Central memory CD8-positive, alpha-beta T cell (primary cell): ENCODE data around the gene SMO.

ENCODE experiments used
- ATAC-seq: fragments of 150-1000 bp; cut with Tn5 transposase; replicated peaks from 2 replicates; pipeline ENCODE4 v1.10.0; 2022; ENCODE audit warnings: mild to moderate bottlenecking, moderate FRiP score, moderate number of reproducible peaks; ENCODE audit not compliant: poor library complexity, severe bottlenecking; ENCODE audit errors: extremely low read depth
- DNase-seq, 2 donors: peaks; one replicate each; pipeline ENCODE4 v3.0.0; 2021; ENCODE audit warnings: low spot score in 2 of 2
- H3K27ac Mint-ChIP-seq: one replicate; pipeline ENCODE4 v1.8.0; 2022; ENCODE audit warnings: low read depth, mild to moderate bottlenecking, moderate library complexity, mixed read lengths
- H3K27me3 Mint-ChIP-seq: one replicate; pipeline ENCODE4 v1.8.0; 2022; ENCODE audit warnings: mixed read lengths
- H3K36me3 Mint-ChIP-seq: one replicate; pipeline ENCODE4 v1.8.0; 2022; ENCODE audit warnings: mild to moderate bottlenecking, moderate library complexity, mixed read lengths; ENCODE audit not compliant: insufficient read depth
- H3K4me1 Mint-ChIP-seq: one replicate; pipeline ENCODE4 v1.8.0; 2022; ENCODE audit warnings: mixed read lengths
- H3K4me3 Mint-ChIP-seq: one replicate; pipeline ENCODE4 v1.8.0; 2022; ENCODE audit warnings: mild to moderate bottlenecking, moderate library complexity, mixed read lengths
- H3K9me3 Mint-ChIP-seq: one replicate; pipeline ENCODE4 v1.8.0; 2022; ENCODE audit warnings: mixed read lengths

Gene SMO

DNA sequence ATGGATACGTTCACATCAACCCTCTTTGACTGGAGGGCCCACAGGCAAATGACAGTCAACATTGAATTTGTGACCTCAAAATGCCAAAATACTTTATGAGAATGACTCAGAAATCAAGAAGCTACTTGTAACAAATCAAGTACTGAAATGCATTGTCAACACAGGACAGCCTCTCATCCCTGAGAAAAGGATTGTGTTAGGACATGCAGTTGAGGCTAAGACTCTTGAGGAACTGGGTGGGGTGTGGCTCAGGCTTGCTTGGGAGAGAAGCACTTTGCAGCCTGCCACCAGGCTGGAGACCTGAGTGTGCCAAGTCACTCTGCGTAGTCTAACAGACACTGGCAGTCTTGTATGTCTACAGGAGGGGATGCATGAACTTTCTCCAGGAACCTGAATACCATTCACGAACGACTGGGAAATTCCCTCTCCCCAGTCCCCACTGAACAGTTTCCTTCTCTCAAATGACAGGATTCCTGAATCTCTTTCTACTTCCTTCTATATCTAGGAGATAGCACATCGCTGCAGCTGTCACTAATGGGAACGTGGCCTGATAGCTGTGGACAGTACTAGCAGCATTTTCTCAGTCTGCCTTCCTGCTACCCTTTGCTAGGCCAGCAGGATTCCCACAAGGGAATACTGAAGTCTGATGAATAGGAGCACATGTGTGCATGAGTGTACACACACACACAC is 3.3 kb upstream of the SMO start:
- peaks cover 1% of the 10 kb centered on the region for H3K36me3 Mint-ChIP-seq
- peaks cover 46% of the 10 kb centered on the region for H3K27me3 Mint-ChIP-seq
- ATAC-seq (no peak), DNase-seq (no peak)
- H3K4me1 Mint-ChIP-seq, result peaks cover 5% of the 10 kb centered on the region
- no peak overlapping the region for H3K27ac Mint-ChIP-seq
- no peaks in the 10 kb centered on the region for H3K9me3 Mint-ChIP-seq
- H3K4me3 Mint-ChIP-seq, result no peak overlapping the region

DNA sequence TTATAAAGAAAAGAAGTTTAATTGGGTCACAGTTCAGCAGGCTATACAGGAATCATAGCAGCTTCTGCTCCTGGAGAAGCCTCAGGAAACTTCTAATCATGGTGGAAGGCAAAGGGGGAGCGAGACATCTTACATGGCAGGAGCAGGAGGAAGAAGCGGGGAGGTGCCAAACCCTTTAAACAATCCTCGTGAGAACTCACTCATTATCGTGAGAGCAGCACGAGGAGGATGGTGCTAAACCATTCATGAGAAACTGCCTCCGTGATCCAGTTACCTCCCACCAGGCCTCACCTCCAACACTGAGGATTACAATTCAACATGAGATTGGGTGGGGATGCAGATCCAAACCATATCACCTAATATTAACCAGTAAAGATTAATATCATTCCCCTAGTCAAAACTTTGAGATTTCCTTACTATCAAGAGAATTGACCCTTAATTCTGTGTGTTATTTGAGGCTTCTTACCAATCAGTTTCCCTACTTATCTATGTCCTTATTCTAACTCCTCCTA is 1.6 kb upstream of the SMO start:
- Mint-ChIP-seq H3K27ac (no peak overlapping the region), H3K9me3 (no peaks in the 10 kb centered on the region), H3K4me3 (no peak overlapping the region), H3K36me3 (peaks cover 1% of the 10 kb centered on the region), H3K4me1 (peaks cover 5% of the 10 kb centered on the region), H3K27me3 (peaks cover 46% of the 10 kb centered on the region)
- ATAC-seq (no peak), DNase-seq (no peak)

- no peaks in the 10 kb centered on the region for H3K9me3 Mint-ChIP-seq
- peaks cover 1% of the 10 kb centered on the region for H3K36me3 Mint-ChIP-seq
- no peak overlapping the region for H3K27ac Mint-ChIP-seq
- peaks cover 55% of the 10 kb centered on the region for H3K27me3 Mint-ChIP-seq
- ATAC-seq, result peak; percentile 6
- H3K4me1 Mint-ChIP-seq, result peaks cover 5% of the 10 kb centered on the region
- DNase-seq, result no peak
- peak overlapping the region; percentile 25 for H3K4me3 Mint-ChIP-seq
Observed at GRCh38 chr7:129187681-129188371, 607 bp upstream of the SMO start.

GRCh38 chr7:129188892-129189660 is 643 bp downstream of the SMO start:
- peaks cover 5% of the 10 kb centered on the region for H3K4me1 Mint-ChIP-seq
- ATAC-seq, result no peak
- peak overlapping the region; percentile 51 for H3K4me3 Mint-ChIP-seq
- DNase-seq, result no peak
- peaks cover 1% of the 10 kb centered on the region for H3K36me3 Mint-ChIP-seq
- H3K27me3 Mint-ChIP-seq, result peaks cover 61% of the 10 kb centered on the region
- no peaks in the 10 kb centered on the region for H3K9me3 Mint-ChIP-seq
- no peak overlapping the region for H3K27ac Mint-ChIP-seq

- no peak for ATAC-seq
- Mint-ChIP-seq H3K36me3 (peaks cover 1% of the 10 kb centered on the region), H3K9me3 (no peaks in the 10 kb centered on the region), H3K27me3 (peaks cover 61% of the 10 kb centered on the region), H3K27ac (no peak overlapping the region), H3K4me1 (peaks cover 5% of the 10 kb centered on the region), H3K4me3 (peak overlapping the region; percentile 51)
- DNase-seq, result no peak
Observed at GRCh38 chr7:129189661-129190310, 1.4 kb downstream of the SMO start.

- ATAC-seq (no peak), DNase-seq (no peak)
- Mint-ChIP-seq H3K27me3 (peaks cover 59% of the 10 kb centered on the region), H3K4me1 (peaks cover 5% of the 10 kb centered on the region), H3K36me3 (peaks cover 1% of the 10 kb centered on the region), H3K4me3 (no peak overlapping the region), H3K27ac (no peak overlapping the region), H3K9me3 (no peaks in the 10 kb centered on the region)
Observed at GRCh38 chr7:129191272-129191671, 2.8 kb downstream of the SMO start.

DNA sequence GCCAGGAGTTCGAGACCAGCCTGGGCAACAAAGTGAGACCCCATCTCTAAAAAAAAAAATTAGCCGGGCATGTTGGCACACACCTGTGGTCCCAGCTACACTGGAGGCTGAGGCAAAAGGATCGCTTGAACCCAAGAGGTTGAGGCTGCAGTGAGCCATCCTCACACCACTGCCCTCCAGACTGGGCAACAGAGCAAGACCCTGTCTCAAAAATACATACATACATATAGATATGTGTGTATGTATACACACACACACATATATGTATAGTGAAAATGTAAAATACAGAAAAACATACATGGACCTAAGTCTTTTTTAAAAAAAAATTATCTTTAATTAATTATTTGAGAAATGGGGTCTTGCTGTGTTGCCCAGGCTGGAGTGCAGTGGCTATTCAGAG is 5.5 kb downstream of the SMO start:
- no peak for ATAC-seq
- Mint-ChIP-seq H3K4me1 (no peaks in the 10 kb centered on the region), H3K9me3 (no peaks in the 10 kb centered on the region), H3K36me3 (no peaks in the 10 kb centered on the region), H3K27me3 (peaks cover 37% of the 10 kb centered on the region), H3K4me3 (no peak overlapping the region), H3K27ac (no peak overlapping the region)
- no peak for DNase-seq

- Mint-ChIP-seq H3K9me3 (no peaks in the 10 kb centered on the region), H3K27me3 (peaks cover 27% of the 10 kb centered on the region), H3K4me3 (no peak overlapping the region), H3K27ac (no peak overlapping the region), H3K4me1 (no peaks in the 10 kb centered on the region), H3K36me3 (no peaks in the 10 kb centered on the region)
- ATAC-seq (no peak), DNase-seq (no peak)
Observed at GRCh38 chr7:129197771-129198170, 9.3 kb downstream of the SMO start.

GRCh38 chr7:129199406-129199805 is 11.0 kb downstream of the SMO start:
- Mint-ChIP-seq H3K27me3 (peaks cover 33% of the 10 kb centered on the region), H3K4me3 (no peak overlapping the region), H3K4me1 (no peaks in the 10 kb centered on the region), H3K36me3 (no peaks in the 10 kb centered on the region), H3K27ac (no peak overlapping the region), H3K9me3 (no peaks in the 10 kb centered on the region)
- ATAC-seq (no peak), DNase-seq (no peak)

GRCh38 chr7:129202058-129202777 is 13.8 kb downstream of the SMO start:
- Mint-ChIP-seq H3K4me1 (no peaks in the 10 kb centered on the region), H3K36me3 (no peaks in the 10 kb centered on the region), H3K4me3 (no peak overlapping the region), H3K27ac (no peak overlapping the region), H3K27me3 (peaks cover 33% of the 10 kb centered on the region), H3K9me3 (no peaks in the 10 kb centered on the region)
- ATAC-seq (no peak), DNase-seq (no peak)

- Mint-ChIP-seq H3K27me3 (peaks cover 33% of the 10 kb centered on the region), H3K27ac (no peak overlapping the region), H3K36me3 (no peaks in the 10 kb centered on the region), H3K9me3 (no peaks in the 10 kb centered on the region), H3K4me1 (no peaks in the 10 kb centered on the region), H3K4me3 (no peak overlapping the region)
- DNase-seq (no peak), ATAC-seq (no peak)
Observed at GRCh38 chr7:129203050-129203741, 14.8 kb downstream of the SMO start.
